Neural progenitor cell (in vitro differentiated cells): ENCODE data around the gene XAGE3.
"Not testable (repeated sequence)": the region's sequence is repeated elsewhere in the genome, so short reads cannot be mapped to it uniquely, and the experiment has no call there.

Experiments
- EZH2 ChIP-seq: fragments of 200-600 bp; sonication (generic); IDR thresholded peaks from 2 replicates; pipeline ENCODE4 v1.6.1; 2017; ENCODE audit warnings: antibody characterized with exemption, mild to moderate bottlenecking, moderate library complexity
- TF ChIP-seq, protein P1 (sequence below): fragments of 200-600 bp; sonication (generic); IDR thresholded peaks from 2 replicates; pipeline ENCODE4 v1.5.1; 2017; ENCODE audit warnings: antibody characterized with exemption, mild to moderate bottlenecking

DNA sequence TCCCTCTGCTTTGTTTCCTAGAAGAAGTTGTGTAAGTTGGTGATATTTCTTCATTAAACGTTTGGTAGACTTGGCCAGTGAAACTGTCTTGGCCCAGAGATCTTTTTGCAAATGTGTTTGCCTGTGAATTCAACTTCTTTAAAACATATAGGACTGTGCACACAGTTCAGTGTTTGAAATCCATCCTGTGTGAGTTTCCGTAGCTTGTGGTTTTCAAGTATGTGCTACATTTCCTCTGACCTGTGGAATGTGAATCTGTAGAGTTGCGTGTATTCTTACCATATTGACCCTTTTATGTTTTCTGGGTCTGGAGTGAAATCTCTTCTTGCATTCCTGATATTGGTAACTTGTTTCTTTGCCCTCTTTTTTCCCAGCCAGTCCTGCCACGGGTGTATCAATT lies 38.2 kb upstream of the XAGE3 start:
- TF ChIP-seq, protein P1, sequence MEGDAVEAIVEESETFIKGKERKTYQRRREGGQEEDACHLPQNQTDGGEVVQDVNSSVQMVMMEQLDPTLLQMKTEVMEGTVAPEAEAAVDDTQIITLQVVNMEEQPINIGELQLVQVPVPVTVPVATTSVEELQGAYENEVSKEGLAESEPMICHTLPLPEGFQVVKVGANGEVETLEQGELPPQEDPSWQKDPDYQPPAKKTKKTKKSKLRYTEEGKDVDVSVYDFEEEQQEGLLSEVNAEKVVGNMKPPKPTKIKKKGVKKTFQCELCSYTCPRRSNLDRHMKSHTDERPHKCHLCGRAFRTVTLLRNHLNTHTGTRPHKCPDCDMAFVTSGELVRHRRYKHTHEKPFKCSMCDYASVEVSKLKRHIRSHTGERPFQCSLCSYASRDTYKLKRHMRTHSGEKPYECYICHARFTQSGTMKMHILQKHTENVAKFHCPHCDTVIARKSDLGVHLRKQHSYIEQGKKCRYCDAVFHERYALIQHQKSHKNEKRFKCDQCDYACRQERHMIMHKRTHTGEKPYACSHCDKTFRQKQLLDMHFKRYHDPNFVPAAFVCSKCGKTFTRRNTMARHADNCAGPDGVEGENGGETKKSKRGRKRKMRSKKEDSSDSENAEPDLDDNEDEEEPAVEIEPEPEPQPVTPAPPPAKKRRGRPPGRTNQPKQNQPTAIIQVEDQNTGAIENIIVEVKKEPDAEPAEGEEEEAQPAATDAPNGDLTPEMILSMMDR = not testable (repeated sequence)
- not testable (repeated sequence) for TF ChIP-seq EZH2
